ENCODE data around the gene DBX1. TPM values are rescaled to one million over a fixed set of nuclear protein-coding genes. Genes with fewer than 3 reads are reported as not detected.

DBX1 gene
- total RNA-seq = not detected in 2 replicates

GRCh38 chr11:20160425-20161229, at the start of gene DBX1:
Gene DBX1 (minus strand): TSS chr11:20160475. CDS start chr11:20160324, 151 bp downstream.

Other genes with a start within 250 kb of the DBX1 start
- gene HTATIP2, start 203.2 kb upstream of the DBX1 start, total RNA-seq = 70.5 and 75.0 TPM in 2 replicates
- 11.8 and 16.9 TPM in 2 replicates for gene PRMT3, start 227.2 kb upstream of the DBX1 start, total RNA-seq